IMR-90 (cell line): Measurements from ENCODE around the gene SRRM2. TPM values are rescaled to one million over a fixed set of nuclear protein-coding genes. Genes with fewer than 3 reads are reported as not detected.

Experiments used
- ATAC-seq: fragments of 200-7000 bp; cut with Tn5 transposase; 2 replicates; pipeline ENCODE4 v1.9.1; 2020; ENCODE audit warnings: low read depth, mild to moderate bottlenecking, moderate library complexity
- BruUV-seq: library from RNA; stranded (reverse); fragments of 400-500 nt; replicated peaks from 2 replicates; lab custom pipeline; 2021; lab: Mats Ljungman, UMichigan
- CTCF ChIA-PET: fragments of 300-600 bp; formaldehyde crosslinking; extraction: SDS; loops from one replicate; lab custom pipeline; 2021; ENCODE audit warnings: antibody characterized with exemption; lab: Yijun Ruan, JAX
- POLR2A ChIA-PET: fragments of 300-600 bp; sonication (Branson Sonifier 250); formaldehyde crosslinking; loops from one replicate; lab custom pipeline; 2022; ENCODE audit warnings: antibody characterized with exemption; ENCODE audit not compliant: unreplicated experiment; lab: Charles Lee
- DNase-seq: peaks from one replicate; pipeline ENCODE4 v3.0.0; 2013
- H2AFZ ChIP-seq: replicated peaks from 2 replicates; pipeline ENCODE3; 2013; ENCODE audit warnings: low read length, mild to moderate bottlenecking; ENCODE audit not compliant: poor library complexity
- H2AK5ac ChIP-seq: 2 replicates; pipeline ENCODE4 v1.6.1; 2013; ENCODE audit warnings: low read depth, low read length, inconsistent platforms
- H2AK9ac ChIP-seq: replicated peaks from 2 replicates; pipeline ENCODE3; 2013; ENCODE audit warnings: mild to moderate bottlenecking, low read depth, low read length, moderate library complexity; ENCODE audit not compliant: poor library complexity
- H2BK120ac ChIP-seq: 2 replicates; pipeline ENCODE4 v1.6.1; 2013; ENCODE audit warnings: low read depth, low read length, inconsistent platforms
- H2BK15ac ChIP-seq: 3 replicates; pipeline ENCODE4 v1.6.1; 2013; ENCODE audit warnings: low read depth, low read length, inconsistent platforms
- H2BK20ac ChIP-seq: 2 replicates; pipeline ENCODE4 v1.6.1; 2013; ENCODE audit warnings: low read depth, mild to moderate bottlenecking, inconsistent platforms, low read length, moderate library complexity
- H2BK5ac ChIP-seq: 2 replicates; pipeline ENCODE4 v1.6.1; 2013; ENCODE audit warnings: mild to moderate bottlenecking, low read depth, low read length, inconsistent platforms; ENCODE audit not compliant: poor library complexity, severe bottlenecking
- H3K14ac ChIP-seq: replicated peaks from 2 replicates; pipeline ENCODE4 v1.6.1; 2013; ENCODE audit warnings: low read depth, low read length, inconsistent platforms
- H3K18ac ChIP-seq: 2 replicates; pipeline ENCODE4 v1.6.1; 2013; ENCODE audit warnings: low read depth, low read length, control low read depth
- H3K23ac ChIP-seq: 2 replicates; pipeline ENCODE4 v1.6.1; 2013; ENCODE audit warnings: low read depth, low read length, inconsistent platforms
- H3K27ac ChIP-seq: 2 replicates; pipeline ENCODE4 v1.5.1; 2013; ENCODE audit warnings: mild to moderate bottlenecking, control low read depth, low read length; ENCODE audit not compliant: insufficient read depth
- H3K27me3 ChIP-seq: 2 replicates; pipeline ENCODE4 v1.6.1; 2013; ENCODE audit warnings: low read length; ENCODE audit not compliant: control insufficient read depth, insufficient read depth
- H3K36me3 ChIP-seq: 2 replicates; pipeline ENCODE4 v1.6.1; 2013; ENCODE audit warnings: low read length, mixed read lengths; ENCODE audit not compliant: control insufficient read depth, insufficient read depth
- H3K4ac ChIP-seq: 2 replicates; pipeline ENCODE4 v1.6.1; 2013; ENCODE audit warnings: low read depth, low read length, inconsistent platforms
- H3K4me1 ChIP-seq: 2 replicates; pipeline ENCODE4 v1.6.1; 2013; ENCODE audit warnings: low read length, mixed read lengths; ENCODE audit not compliant: control insufficient read depth, insufficient read depth
- H3K4me2 ChIP-seq: 2 replicates; pipeline ENCODE4 v1.6.1; 2013; ENCODE audit warnings: low read depth, mild to moderate bottlenecking, control low read depth, low read length, moderate library complexity
- H3K4me3 ChIP-seq: 2 replicates; pipeline ENCODE4 v1.5.1; 2013; ENCODE audit warnings: low read depth, mild to moderate bottlenecking, control low read depth, low read length, moderate library complexity; ENCODE audit not compliant: insufficient read depth
- H3K56ac ChIP-seq: 2 replicates; pipeline ENCODE4 v1.6.1; 2013; ENCODE audit warnings: low read length, inconsistent platforms; ENCODE audit not compliant: insufficient read depth; ENCODE audit errors: extremely low read depth
- H3K79me1 ChIP-seq, 2 experiments: 2 replicates each; pipeline ENCODE4 v1.6.1; 2013; ENCODE audit warnings: low read length in 2 of 2, inconsistent platforms in 1 of 2, low read depth in 1 of 2
- H3K9ac ChIP-seq: 2 replicates; pipeline ENCODE4 v1.6.1; 2013; ENCODE audit warnings: low read depth, low read length, control low read depth
- H3K9me1 ChIP-seq: 2 replicates; pipeline ENCODE4 v1.6.1; 2013; ENCODE audit warnings: low read length, inconsistent platforms; ENCODE audit not compliant: insufficient read depth
- H3K9me3 ChIP-seq: 2 replicates; pipeline ENCODE4 v1.6.1; 2013; ENCODE audit warnings: low read length; ENCODE audit not compliant: control insufficient read depth, insufficient read depth
- H4K20me1 ChIP-seq: 2 replicates; pipeline ENCODE4 v1.6.1; 2013; ENCODE audit warnings: low read length, inconsistent platforms; ENCODE audit not compliant: insufficient read depth
- H4K5ac ChIP-seq: 2 replicates; pipeline ENCODE4 v1.6.1; 2013; ENCODE audit warnings: mild to moderate bottlenecking, low read depth, low read length, control low read depth
- H4K8ac ChIP-seq, 2 experiments: 2 replicates each; pipeline ENCODE4 v1.6.1; 2013; ENCODE audit warnings: low read depth in 2 of 2, low read length in 2 of 2, control low read depth in 1 of 2, inconsistent platforms in 1 of 2
- H4K91ac ChIP-seq: 2 replicates; pipeline ENCODE4 v1.6.1; 2013; ENCODE audit warnings: low read depth, low read length, inconsistent platforms; ENCODE audit not compliant: insufficient read depth
- BHLHE40 ChIP-seq: fragments of 150-350 bp; IDR thresholded peaks from 2 replicates; pipeline ENCODE4 v1.6.1; 2016; ENCODE audit warnings: mild to moderate bottlenecking, low read depth, low read length
- CEBPB ChIP-seq: IDR thresholded peaks from 2 replicates; pipeline ENCODE4 v1.6.1; 2012; ENCODE audit warnings: low read depth, low read length, improper control_type of control experiment
- CHD1 ChIP-seq: IDR thresholded peaks from 2 replicates; pipeline ENCODE4 v1.6.1; 2012; ENCODE audit warnings: low read depth, low read length, improper control_type of control experiment
- CTCF ChIP-seq: conservative IDR thresholded peaks from 2 replicates; pipeline ENCODE4 v1.5.1; 2012; ENCODE audit warnings: mild to moderate bottlenecking, low read depth, low read length, improper control_type of control experiment
- ELK1 ChIP-seq: fragments of 150-350 bp; IDR thresholded peaks from 2 replicates; pipeline ENCODE4 v1.6.1; 2016; ENCODE audit warnings: low read depth, mild to moderate bottlenecking, low read length, moderate library complexity, borderline replicate concordance
- FOS ChIP-seq: fragments of 150-350 bp; IDR thresholded peaks from 2 replicates; pipeline ENCODE4 v1.6.1; 2016; ENCODE audit warnings: low read depth, low read length
- MAFK ChIP-seq: IDR thresholded peaks from 2 replicates; pipeline ENCODE4 v1.6.1; 2012; ENCODE audit warnings: low read depth, low read length, improper control_type of control experiment
- MAZ ChIP-seq: IDR thresholded peaks from 2 replicates; pipeline ENCODE4 v1.6.1; 2012; ENCODE audit warnings: low read depth, mild to moderate bottlenecking, low read length, improper control_type of control experiment, moderate library complexity, borderline replicate concordance
- MXI1 ChIP-seq: IDR thresholded peaks from 2 replicates; pipeline ENCODE4 v1.6.1; 2012; ENCODE audit warnings: low read depth, mild to moderate bottlenecking, low read length, moderate library complexity, borderline replicate concordance
- NFE2L2 ChIP-seq: fragments of 150-350 bp; IDR thresholded peaks from 2 replicates; pipeline ENCODE4 v1.6.1; 2016; ENCODE audit warnings: low read depth, mild to moderate bottlenecking, low read length
- POLR2A ChIP-seq: IDR thresholded peaks from 2 replicates; pipeline ENCODE4 v1.6.1; 2012; ENCODE audit warnings: mild to moderate bottlenecking, low read depth, low read length
- RAD21 ChIP-seq: IDR thresholded peaks from 2 replicates; pipeline ENCODE4 v1.6.1; 2012; ENCODE audit warnings: low read length, improper control_type of control experiment
- RCOR1 ChIP-seq: IDR thresholded peaks from 2 replicates; pipeline ENCODE4 v1.6.1; 2012; ENCODE audit warnings: mild to moderate bottlenecking, low read length, improper control_type of control experiment; ENCODE audit not compliant: insufficient replicate concordance
- RFX5 ChIP-seq: IDR thresholded peaks from 2 replicates; pipeline ENCODE4 v1.8.0; 2012; ENCODE audit warnings: low read depth, mild to moderate bottlenecking, low read length, moderate library complexity
- SMC3 ChIP-seq: fragments of 150-350 bp; IDR thresholded peaks from 2 replicates; pipeline ENCODE4 v1.6.1; 2016; ENCODE audit warnings: low read depth, mild to moderate bottlenecking, antibody characterized with exemption, low read length, moderate library complexity
- USF2 ChIP-seq: fragments of 150-350 bp; IDR thresholded peaks from 2 replicates; pipeline ENCODE4 v1.6.1; 2017; ENCODE audit warnings: mild to moderate bottlenecking, antibody characterized with exemption, low read length, low read depth
- WGBS, 2 experiments: methylation state at CpG; one replicate each; pipeline versions ENCODE4 v1.1.5 to v1.1.7; 2013; ENCODE audit warnings: missing lambda C conversion rate in 2 of 2; ENCODE audit not compliant: insufficient read length in 1 of 2; ENCODE audit errors: extremely low coverage in 2 of 2; 5-methylcytosine and 5-hydroxymethylcytosine counted together
- dilution Hi-C: fragments of 300-500 bp; cut with HindIII; formaldehyde crosslinking; loops from one replicate; pipeline ENCODE4 v1.14.3; 2018; ENCODE audit warnings: low sequenced_read_pairs; ENCODE audit not compliant: unreplicated experiment
- in situ Hi-C: fragments of 300-500 bp; cut with MboI; formaldehyde crosslinking; loops from 3 replicates; pipeline ENCODE4 v1.14.3; 2019; ENCODE audit warnings: low sequenced_read_pairs, inconsistent platforms, mixed read lengths
- intact Hi-C: fragments of 100-400 bp; cut with micrococcal nuclease; formaldehyde crosslinking; loops from 2 replicates; pipeline ENCODE4 v1.10.0; 2022
- polyA plus RNA-seq, 3 experiments: library from polyadenylated mRNA; depleted of rRNA; stranded (reverse); fragments of >200 nt; gene quantifications; 2 replicates each; pipeline ENCODE4 v1.2.3, GENCODE V29; 2012; ENCODE audit warnings: low replicate concordance in 1 of 3
- total RNA-seq: library from RNA; depleted of rRNA; stranded (reverse); fragments of >200 nt; gene quantifications from 2 replicates; pipeline ENCODE4 v1.2.3, GENCODE V29; 2012

Gene SRRM2
- total and polyA plus RNA-seq, 2 of the 4 experiments (the other 2 are of a cell fraction), result 20.3 to 300 TPM

GRCh38 chr16:2724816-2725348 is 27.6 kb upstream of the SRRM2 start:
- Histone ChIP-seq H3K27me3 (peaks cover 9% of the 10 kb centered on the region; the same call in 1 of the 2 replicates), H3K9me3 (no peaks in the 10 kb centered on the region), H4K91ac (no peak overlapping the region), H4K8ac (no peak overlapping the region), H3K27ac (no peak overlapping the region), H2AFZ (no peak overlapping the region), H3K9me1 (no peaks in the 10 kb centered on the region), H3K14ac (no peak overlapping the region), H3K4me1 (no peaks in the 10 kb centered on the region), H3K56ac (no peak overlapping the region), H2BK120ac (no peak overlapping the region), H2BK20ac (no peak overlapping the region), H3K18ac (no peak overlapping the region), H3K36me3 (no peaks in the 10 kb centered on the region), H4K20me1 (no peaks in the 10 kb centered on the region), H2AK5ac (no peak overlapping the region), H3K79me1 (no peaks in the 10 kb centered on the region), H3K4me2 (no peak overlapping the region), H3K4me3 (no peak overlapping the region), H2BK5ac (no peak overlapping the region), H2AK9ac (no peak overlapping the region), H2BK15ac (no peak overlapping the region), H3K9ac (no peak overlapping the region), H3K4ac (no peak overlapping the region), H4K5ac (no peak overlapping the region), H3K23ac (no peak overlapping the region)
- ATAC-seq, result no peak
- in situ Hi-C loops (no loop called here), intact Hi-C loops (no loop called here), dilution Hi-C loops (no loop called here)
- WGBS, 2 experiments, result 50% methylated on average over 6 of the region's 16 CpGs; no CpG with 5 or more reads in 1 of the 2 experiments
- no peak for DNase-seq
- TF ChIP-seq ELK1, result no peak
- no peak for TF ChIP-seq CEBPB
- no peak for TF ChIP-seq NFE2L2
- TF ChIP-seq MXI1, result no peak
- no peak for TF ChIP-seq MAZ
- TF ChIP-seq RAD21, result no peak
- TF ChIP-seq MAFK, result no peak
- no peak for TF ChIP-seq SMC3
- TF ChIP-seq USF2, result no peak
- no peak for TF ChIP-seq POLR2A
- no peak for TF ChIP-seq CTCF
- no peak for TF ChIP-seq BHLHE40
- TF ChIP-seq RCOR1, result no peak
- TF ChIP-seq CHD1, result no peak
- TF ChIP-seq FOS, result no peak
- no peak for TF ChIP-seq RFX5
- CTCF ChIA-PET, result no interaction called here
- POLR2A ChIA-PET, result no interaction called here
- BruUV-seq, result no TSS peak
